ENCODE data around the gene DCDC1.

The DCDC1 gene, protein sequence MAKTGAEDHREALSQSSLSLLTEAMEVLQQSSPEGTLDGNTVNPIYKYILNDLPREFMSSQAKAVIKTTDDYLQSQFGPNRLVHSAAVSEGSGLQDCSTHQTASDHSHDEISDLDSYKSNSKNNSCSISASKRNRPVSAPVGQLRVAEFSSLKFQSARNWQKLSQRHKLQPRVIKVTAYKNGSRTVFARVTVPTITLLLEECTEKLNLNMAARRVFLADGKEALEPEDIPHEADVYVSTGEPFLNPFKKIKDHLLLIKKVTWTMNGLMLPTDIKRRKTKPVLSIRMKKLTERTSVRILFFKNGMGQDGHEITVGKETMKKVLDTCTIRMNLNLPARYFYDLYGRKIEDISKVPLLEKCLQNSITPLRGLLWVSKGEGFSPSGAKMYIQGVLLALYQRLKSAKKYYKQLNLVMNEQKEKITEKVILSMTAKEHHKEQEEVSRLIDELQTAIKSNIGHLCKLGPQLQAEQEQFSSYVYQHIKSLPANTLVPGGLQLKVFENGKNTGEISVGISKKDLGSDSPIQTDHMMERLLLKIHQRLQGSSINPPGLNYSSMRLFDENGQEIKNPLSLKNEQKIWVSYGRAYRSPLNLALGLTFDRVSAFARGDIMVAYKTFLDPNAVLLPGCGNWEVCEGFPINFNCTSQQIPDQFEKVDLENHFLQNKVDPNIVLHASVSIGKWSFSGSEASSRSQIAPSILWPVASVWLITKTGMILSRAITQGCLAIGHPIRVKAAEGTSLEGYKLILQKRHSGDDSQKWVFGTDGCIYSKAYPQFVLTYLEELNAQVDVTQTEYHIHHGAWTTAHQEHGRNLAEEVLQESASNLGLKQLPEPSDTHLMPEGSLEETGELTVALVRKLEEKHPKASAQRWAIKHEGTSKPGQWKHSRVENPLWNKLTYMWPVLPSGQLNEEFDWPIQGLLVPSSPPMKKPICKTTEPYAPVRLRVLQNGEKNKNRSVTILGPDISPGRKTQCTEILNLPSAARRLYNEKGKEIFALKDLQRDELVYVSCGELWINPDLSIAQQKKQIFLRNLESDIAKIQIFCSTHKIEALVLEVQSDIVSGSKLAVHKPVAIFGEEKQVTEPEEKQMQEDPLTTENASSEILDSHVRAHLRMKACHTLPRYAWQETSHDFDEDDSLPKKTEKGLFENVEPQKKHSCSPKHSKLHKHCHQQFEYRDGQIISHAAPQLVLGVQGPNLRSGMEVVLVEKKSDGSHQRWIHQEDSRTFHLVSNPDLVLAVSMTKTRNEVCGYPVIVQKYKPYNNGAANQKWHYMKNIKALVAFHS (N-terminal part only)

GRCh38 chr11:31369348-31370329, at the start of gene DCDC1, which contains the start of gene DNAJC24:
TSS of gene DCDC1 (minus strand) at chr11:31369739. CDS start at chr11:31328280, 41,459 bp downstream.
TSS of gene DNAJC24 (plus strand) at chr11:31369860. CDS start at chr11:31370749, 889 bp downstream.
- peak; percentile 95 for DNase-seq (ENCODE audit: low spot score)

- DNase-seq (ENCODE audit: low spot score), result no peak
These were observed 49.6 kb upstream of the DCDC1 start for GRCh38 chr11:31419138-31419537.

DNA sequence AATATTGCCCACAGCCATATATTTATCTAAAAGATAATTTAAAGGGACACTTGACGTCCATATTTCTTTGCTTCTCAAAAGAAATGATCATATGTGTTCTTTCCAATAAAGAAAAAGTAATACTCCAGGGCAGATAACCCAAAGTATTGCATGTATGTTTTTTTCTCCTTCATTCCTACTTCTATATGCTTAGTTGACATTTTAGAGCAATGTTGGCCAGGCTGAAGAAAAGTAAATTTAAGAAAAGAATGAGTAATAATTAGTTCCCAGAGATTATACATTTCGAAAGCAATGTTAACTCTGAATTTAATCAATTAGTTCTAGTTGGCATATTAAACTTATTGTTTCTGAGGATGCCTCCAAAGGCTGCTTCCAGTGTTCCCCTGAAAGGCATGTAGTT, 48.3 kb upstream of the DCDC1 start:
- no peak for DNase-seq (ENCODE audit: low spot score)

GRCh38 chr11:31417357-31417756, 47.8 kb upstream of the DCDC1 start:
- DNase-seq (ENCODE audit: low spot score), result no peak

DNA sequence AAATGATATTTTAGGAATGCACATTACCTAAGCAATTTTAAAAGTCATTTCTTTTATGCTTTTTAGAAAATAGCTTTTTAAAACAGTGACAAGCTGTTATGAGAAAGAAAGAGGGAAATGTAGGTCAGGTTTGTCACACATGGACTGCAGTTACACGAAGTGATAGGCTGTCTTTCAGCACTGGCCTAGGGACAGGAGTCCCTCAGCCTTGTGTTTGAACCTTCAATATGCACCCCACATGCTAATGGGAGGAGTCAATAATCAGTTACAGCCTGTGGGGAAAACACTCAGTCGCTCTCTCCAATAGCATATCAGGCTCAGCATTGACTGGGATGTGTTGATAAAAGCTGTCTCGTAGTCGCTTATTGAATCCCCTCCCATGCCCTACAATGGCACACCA, 45.9 kb upstream of the DCDC1 start:
- DNase-seq (ENCODE audit: low spot score), result no peak

DNA sequence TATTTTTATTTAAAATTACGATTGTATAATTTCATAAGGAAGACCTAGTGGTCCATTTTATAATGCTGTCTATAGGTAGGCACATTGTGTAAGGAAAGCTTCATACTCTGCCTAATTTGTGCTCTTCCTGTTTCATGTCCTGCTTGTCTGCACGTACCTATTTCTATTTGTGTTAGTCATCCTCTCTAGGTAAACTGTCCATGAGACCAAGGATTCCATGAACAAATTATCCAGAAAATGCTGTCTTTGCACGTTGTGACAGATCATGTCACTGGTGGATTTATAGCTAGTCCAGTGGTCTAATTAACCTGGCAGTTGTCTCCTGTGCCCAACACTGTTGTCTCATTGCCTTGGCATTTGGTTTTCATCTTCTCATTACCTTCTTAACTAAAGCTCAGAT, 44.8 kb upstream of the DCDC1 start:
- no peak for DNase-seq (ENCODE audit: low spot score)

DNA sequence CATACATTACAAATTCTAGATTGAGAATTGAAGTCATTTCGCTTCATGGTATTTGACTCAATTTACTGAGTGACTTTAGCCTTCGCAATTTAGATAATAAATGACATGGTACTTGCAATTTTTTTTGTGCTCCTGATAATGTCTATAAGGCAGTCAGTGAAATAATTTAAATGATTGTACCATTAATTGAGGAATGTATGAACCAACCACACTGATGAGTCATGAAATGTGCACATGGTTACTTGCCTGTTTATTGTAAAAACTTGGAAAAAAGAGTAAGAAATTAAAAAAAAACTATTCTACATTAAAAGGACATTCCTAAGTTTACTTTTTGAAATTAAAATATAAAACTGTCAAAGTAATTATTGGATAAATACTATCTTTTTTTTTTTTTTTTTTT, 43.4 kb upstream of the DCDC1 start:
- no peak for DNase-seq (ENCODE audit: low spot score)

GRCh38 chr11:31408201-31408600, 38.7 kb upstream of the DCDC1 start:
- DNase-seq (ENCODE audit: low spot score), result no peak

DNA sequence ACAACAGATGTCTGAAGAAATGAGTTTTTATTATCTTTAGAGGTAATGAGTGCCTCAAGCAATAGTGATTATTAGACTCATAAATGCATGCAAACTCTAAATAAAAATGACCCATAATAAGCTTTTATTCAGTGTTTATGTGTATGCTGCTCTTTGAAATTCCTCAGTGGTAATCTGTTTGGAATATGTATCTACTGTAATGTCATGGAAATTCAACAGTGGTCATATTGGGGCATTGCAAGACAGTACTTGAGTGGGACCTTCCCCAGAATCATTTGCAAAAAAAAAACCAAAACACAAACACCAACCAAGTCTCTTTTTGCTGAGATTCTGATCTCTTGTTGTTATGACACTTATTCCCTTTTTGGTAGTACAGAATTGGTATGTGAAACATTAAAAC, 35.1 kb upstream of the DCDC1 start:
- DNase-seq (ENCODE audit: low spot score), result no peak

DNA sequence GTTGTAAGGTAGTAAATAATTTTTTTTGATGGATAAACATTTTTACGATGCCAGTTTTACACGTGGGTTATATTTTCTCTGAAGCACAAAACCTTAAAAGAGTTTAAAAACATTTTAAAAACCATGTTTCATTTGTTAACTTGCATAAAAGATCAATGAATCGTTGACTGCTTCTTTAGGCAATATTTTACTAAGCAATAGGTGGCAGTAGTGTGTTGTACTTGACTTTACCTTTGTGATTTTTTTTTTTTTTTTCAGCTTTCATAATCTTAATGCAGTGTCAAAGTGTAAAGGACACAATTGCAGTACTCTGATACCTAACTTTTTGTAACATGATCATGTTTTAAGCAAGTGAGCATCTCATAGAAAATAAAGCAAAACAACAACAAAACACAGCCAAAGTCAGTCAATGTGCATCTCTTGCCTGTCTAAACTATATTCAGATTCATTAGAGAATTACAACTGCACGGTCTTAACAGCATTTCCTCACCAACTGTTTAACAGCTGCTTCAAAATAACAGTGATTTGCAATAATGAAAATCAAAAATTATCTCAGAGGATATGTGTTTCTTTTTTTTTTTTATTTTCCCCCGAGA, 27.8 kb upstream of the DCDC1 start:
- DNase-seq (ENCODE audit: low spot score), result peak; percentile 27

DNA sequence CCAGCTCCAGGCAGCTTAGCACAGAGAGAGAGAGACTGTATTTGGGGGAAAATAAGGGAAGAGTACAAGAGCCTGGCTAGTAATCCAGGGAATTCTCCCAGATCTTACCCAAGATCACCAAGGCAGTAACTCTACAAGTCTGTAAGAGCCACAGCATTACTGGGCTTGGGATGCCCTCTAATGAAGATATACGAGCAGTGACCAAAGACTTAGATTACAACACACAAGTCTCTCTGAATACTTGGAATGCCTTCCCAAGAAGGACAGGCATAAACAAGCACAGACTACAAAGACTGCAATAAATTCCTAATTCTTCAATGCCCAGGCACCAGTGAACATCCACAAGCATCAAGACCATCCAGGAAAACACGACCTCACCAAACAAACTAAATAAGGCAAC, 17.8 kb upstream of the DCDC1 start:
- DNase-seq (ENCODE audit: low spot score), result no peak

DNA sequence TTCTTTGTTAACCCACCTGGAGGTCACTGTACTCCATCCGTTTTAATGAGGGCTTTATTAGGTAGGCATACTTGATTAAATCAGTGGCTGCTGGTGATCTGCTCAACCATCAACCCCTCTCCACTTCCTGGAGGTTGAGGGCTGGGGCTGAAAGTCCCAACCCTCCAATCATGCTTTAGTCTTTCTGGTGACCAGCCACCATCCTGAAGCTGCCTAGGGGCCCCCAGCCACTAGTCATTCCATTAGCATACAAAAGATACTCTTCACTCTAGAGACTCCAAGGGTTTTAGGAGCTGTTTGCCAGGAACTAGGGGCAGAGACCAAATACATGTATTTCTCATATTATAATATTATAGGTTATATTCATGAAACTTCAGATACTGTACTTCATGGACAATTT, 13.6 kb upstream of the DCDC1 start:
- no peak for DNase-seq (ENCODE audit: low spot score)

DNA sequence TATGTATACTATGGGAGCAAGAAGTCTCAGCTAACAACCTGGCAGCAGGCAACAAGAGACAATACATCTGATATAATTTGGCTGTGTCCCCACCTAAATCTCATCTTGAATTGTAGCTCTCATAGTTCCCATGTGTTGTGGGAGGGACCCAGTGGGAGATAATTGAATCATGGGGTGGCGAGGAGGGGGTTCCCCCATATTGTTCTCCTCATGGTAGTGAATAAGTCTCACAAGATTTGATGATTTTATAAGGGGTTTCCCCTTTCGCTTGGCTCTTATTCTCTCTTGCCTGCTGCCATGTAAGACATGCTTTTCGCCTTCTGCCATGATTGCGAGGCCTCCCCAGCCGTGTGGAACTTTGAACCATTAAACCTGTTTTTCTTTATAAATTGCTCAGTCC, 6.3 kb upstream of the DCDC1 start:
- DNase-seq (ENCODE audit: low spot score), result no peak

DNA sequence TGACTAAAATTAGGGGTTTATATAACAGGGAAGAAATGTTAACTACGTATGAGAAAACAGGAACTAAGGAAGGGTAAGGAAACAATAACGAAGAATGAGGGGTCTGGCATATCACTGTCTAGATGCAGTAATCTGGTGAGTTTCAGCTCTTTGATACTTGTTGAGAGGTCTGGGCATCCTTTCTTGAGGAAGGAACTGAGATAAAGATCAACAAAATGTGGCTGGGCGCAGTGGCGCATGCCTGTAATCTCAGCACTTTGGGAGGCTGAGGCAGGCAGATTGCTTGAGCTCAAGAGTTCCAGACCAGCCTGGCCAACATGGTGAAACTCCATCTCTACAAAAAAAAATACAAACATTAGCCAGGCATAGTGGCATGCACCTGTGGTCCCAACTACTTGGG, 2.7 kb downstream of the DCDC1 start:
- DNase-seq (ENCODE audit: low spot score), result no peak

DNA sequence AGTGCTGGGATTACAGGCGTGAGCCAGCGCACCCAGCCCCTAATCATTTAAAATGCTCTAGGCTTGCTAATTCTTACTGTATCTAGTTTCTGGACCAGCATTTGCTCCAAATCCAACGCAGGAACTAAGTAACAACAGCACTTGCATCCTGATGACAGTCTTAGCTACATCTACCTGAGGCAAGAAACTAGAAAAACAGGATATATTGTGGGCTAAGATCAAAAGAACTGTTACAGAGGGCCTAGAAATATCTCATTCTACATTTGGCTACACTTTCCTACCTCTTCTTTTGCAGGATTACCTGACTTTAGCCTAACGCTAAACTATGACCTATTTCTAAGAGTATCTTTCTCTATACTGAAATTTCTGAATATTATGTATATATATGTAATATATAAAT, 7.8 kb downstream of the DCDC1 start:
- no peak for DNase-seq (ENCODE audit: low spot score)

GRCh38 chr11:31355817-31356216, 13.7 kb downstream of the DCDC1 start:
- no peak for DNase-seq (ENCODE audit: low spot score)

DNA sequence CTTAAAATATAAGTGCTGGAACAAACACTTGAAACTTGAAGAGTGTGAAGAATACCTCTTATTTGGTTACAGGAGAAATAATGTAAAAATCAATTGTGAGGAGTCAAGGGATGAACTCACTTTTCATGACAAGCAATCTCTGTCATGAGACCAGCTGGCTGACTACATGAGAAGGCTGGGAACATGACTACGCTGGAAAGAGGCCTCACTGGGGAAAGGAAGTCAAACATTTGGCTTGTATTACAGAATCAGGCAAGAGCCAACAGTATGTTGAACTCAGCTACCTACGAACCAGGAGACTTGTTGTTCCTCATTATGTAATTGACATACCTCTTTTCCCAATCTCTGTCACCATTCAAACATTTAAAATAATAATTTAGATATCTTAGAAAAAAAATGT, 14.4 kb downstream of the DCDC1 start:
- DNase-seq (ENCODE audit: low spot score), result no peak

GRCh38 chr11:31351168-31351567, 18.4 kb downstream of the DCDC1 start:
- no peak for DNase-seq (ENCODE audit: low spot score)

DNA sequence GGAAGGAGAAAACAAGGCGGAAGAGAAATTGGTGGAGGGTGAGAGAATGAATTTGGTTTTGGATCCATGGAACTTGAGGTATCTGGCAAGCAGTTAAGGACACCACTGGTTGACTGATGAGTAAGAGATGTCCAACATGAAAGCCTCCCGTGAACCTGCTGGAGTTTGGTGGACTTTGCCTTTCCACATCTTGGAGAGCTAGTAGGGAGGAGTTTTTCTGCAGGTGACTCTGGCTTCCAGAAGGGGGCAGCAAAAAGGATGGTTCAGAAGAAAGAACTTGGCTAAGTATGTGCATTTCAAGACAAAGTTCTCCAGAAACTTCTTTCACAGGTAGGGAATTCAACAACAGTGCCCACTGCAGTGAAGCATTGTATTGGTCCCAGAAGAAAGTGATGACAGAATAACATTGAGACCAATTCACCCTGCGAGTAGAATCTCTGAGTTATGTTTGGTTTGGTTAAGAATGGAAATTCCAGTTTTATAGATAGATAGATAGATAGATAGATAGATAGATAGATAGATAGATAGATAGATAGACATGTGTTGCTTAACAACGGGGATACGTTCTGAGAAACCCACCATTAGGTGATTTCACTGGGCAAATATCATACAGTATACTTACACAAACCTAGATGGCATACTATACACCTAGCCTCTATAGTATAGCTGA, 28.5 kb downstream of the DCDC1 start:
- DNase-seq (ENCODE audit: low spot score), result peak; percentile 18

- DNase-seq (ENCODE audit: low spot score), result no peak
These were observed 31.7 kb downstream of the DCDC1 start for GRCh38 chr11:31337806-31338205.
